Type B pancreatic cell (in vitro differentiated cells): ENCODE data around the gene UGT2B7. TPM values are rescaled to one million over a fixed set of nuclear protein-coding genes. Genes with fewer than 3 reads are reported as not detected.

ENCODE experiments used
- DNase-seq: peaks from one replicate; pipeline ENCODE4 v3.0.0; 2021; ENCODE audit warnings: mixed read lengths; ENCODE audit not compliant: unreplicated experiment; ENCODE audit errors: extremely low spot score
- H3K27ac Mint-ChIP-seq: 2 replicates; pipeline ENCODE4 v1.8.0; 2021; ENCODE audit warnings: mild to moderate bottlenecking, mixed read lengths
- H3K27me3 Mint-ChIP-seq: 2 replicates; pipeline ENCODE4 v1.8.0; 2021; ENCODE audit warnings: mixed read lengths
- H3K36me3 Mint-ChIP-seq: 2 replicates; pipeline ENCODE4 v1.8.0; 2021; ENCODE audit warnings: mixed read lengths
- H3K4me1 Mint-ChIP-seq: one replicate; pipeline ENCODE4 v1.8.0; 2021; ENCODE audit warnings: mixed read lengths; ENCODE audit not compliant: unreplicated experiment
- H3K4me3 Mint-ChIP-seq: 2 replicates; pipeline ENCODE4 v1.8.0; 2021; ENCODE audit warnings: mild to moderate bottlenecking, mixed read lengths
- H3K9me3 Mint-ChIP-seq: 2 replicates; pipeline ENCODE4 v1.8.0; 2021; ENCODE audit warnings: mixed read lengths
- total RNA-seq: library from RNA; stranded (reverse); gene quantifications from 2 replicates; pipeline ENCODE4 v1.2.1, GENCODE V29; 2021; ENCODE audit warnings: low replicate concordance
- TF ChIP-seq, protein P1 (sequence below): fragments of 200-600 bp; sonication (generic); conservative IDR thresholded peaks from 2 replicates; pipeline ENCODE4 v1.5.0; 2021; ENCODE audit warnings: antibody characterized with exemption, mild to moderate bottlenecking

Gene UGT2B7
- total RNA-seq, 1 donor from 2014 or later, result 8.7 TPM

DNA sequence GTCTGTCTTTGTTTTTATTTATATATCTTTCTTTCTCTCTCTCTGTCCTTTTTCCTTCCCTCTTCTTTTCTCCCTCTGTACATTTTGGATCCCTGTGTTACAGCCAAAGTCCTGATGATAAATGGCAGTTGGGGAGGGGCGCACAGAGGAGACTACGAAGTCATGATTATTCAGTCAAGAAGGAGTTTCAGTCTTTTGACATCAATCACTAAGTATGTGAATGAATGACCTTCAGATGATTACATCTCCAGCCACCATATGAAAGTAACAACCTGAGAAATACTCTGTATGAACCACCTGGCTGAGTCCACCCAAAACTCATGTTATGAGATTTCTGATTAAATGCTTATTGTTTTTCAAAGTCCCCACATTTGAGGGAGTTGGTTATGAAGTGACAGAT is 45.0 kb downstream of the UGT2B7 start:
- H3K4me3 Mint-ChIP-seq, result no peak overlapping the region
- TF ChIP-seq, protein P1, sequence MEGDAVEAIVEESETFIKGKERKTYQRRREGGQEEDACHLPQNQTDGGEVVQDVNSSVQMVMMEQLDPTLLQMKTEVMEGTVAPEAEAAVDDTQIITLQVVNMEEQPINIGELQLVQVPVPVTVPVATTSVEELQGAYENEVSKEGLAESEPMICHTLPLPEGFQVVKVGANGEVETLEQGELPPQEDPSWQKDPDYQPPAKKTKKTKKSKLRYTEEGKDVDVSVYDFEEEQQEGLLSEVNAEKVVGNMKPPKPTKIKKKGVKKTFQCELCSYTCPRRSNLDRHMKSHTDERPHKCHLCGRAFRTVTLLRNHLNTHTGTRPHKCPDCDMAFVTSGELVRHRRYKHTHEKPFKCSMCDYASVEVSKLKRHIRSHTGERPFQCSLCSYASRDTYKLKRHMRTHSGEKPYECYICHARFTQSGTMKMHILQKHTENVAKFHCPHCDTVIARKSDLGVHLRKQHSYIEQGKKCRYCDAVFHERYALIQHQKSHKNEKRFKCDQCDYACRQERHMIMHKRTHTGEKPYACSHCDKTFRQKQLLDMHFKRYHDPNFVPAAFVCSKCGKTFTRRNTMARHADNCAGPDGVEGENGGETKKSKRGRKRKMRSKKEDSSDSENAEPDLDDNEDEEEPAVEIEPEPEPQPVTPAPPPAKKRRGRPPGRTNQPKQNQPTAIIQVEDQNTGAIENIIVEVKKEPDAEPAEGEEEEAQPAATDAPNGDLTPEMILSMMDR, result no peak
- no peaks in the 10 kb centered on the region for H3K36me3 Mint-ChIP-seq

DNA sequence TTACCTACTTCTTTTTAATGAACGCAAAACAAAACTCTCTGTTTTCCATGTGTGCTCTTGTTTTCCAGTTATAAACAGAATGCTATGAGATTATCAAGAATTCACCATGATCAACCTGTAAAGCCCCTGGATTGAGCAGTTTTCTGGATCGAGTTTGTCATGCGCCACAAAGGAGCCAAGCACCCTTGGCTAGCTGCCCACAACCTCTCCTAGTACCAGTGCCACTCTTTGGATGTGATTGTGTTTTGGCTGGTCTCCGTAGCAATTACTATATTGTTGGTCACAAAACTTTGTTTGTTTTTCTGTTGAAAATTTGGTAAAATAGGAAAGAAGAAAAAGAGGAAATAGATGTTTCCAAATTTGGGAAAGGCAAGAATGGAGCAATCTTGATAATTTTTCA is 51.1 kb downstream of the UGT2B7 start:
- no peak overlapping the region for H3K4me3 Mint-ChIP-seq
- no peaks in the 10 kb centered on the region for H3K4me1 Mint-ChIP-seq
- no peak for DNase-seq
- TF ChIP-seq, protein P1, result no peak
- H3K27me3 Mint-ChIP-seq, result no peaks in the 10 kb centered on the region
- no peak overlapping the region for H3K27ac Mint-ChIP-seq
- no peaks in the 10 kb centered on the region for H3K36me3 Mint-ChIP-seq
- no peaks in the 10 kb centered on the region for H3K9me3 Mint-ChIP-seq

More for the DNA sequence above, 45.0 kb downstream of the UGT2B7 start:
- no peaks in the 10 kb centered on the region for H3K4me1 Mint-ChIP-seq
- no peaks in the 10 kb centered on the region for H3K9me3 Mint-ChIP-seq
- no peak for DNase-seq
- H3K27ac Mint-ChIP-seq, result no peak overlapping the region
- H3K27me3 Mint-ChIP-seq, result no peaks in the 10 kb centered on the region

DNA sequence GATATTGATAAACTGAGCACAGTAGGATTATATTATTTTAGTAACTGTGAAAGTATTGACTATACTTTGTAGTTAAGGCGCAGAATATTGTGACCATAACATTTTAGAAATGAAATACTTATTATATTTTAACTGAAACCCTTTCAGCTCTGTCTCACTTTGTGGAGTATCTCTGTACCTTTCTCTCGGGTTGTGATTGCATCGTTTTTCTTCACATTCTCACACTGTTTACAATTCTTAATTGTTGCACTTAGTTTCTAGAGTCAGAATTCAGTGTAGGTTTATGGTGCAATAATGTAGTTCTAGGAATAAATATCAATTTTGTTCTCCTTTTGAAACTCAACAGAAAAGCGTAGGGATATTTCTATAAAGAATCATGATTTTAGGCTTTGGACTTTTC is 57.7 kb downstream of the UGT2B7 start:
- Mint-ChIP-seq H3K4me3 (no peak overlapping the region), H3K36me3 (no peaks in the 10 kb centered on the region), H3K27ac (no peak overlapping the region), H3K27me3 (no peaks in the 10 kb centered on the region), H3K4me1 (no peaks in the 10 kb centered on the region), H3K9me3 (no peaks in the 10 kb centered on the region)
- no peak for DNase-seq
- TF ChIP-seq, protein P1, result no peak

DNA sequence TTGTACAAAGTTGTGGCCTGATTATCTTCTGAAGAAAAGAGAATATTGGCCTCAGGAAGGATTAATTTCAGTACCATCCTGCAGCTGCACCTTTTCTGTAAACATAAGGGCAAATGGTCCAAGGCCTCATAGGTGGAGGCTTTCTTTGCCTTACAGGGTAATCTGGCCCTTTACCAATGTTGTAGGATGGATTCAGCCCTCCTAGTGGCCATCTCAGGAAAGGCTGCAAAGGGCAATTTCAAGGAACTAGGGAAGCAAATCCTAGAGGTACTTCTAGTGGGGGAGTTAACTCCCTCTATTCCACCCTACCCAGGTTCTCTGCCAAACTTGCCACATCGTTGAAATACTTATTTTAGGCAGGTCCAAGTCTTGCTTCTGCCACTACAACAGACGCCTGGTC is 60.6 kb downstream of the UGT2B7 start:
- Mint-ChIP-seq H3K9me3 (no peaks in the 10 kb centered on the region), H3K27ac (no peak overlapping the region), H3K4me3 (no peak overlapping the region), H3K4me1 (no peaks in the 10 kb centered on the region), H3K36me3 (no peaks in the 10 kb centered on the region), H3K27me3 (no peaks in the 10 kb centered on the region)
- DNase-seq, result no peak
- TF ChIP-seq, protein P1, result peak; percentile 49

Other genes with a start within 250 kb of the UGT2B7 start
- gene UGT2A3, start 144.7 kb upstream of the UGT2B7 start, total RNA-seq, result 2.5 and 3.5 TPM in 2 replicates
- 0.56 and 1.2 TPM in 2 replicates for gene UGT2B11, start 118.3 kb downstream of the UGT2B7 start, total RNA-seq
- gene UGT2B28, start 184.0 kb downstream of the UGT2B7 start, total RNA-seq, result not detected in 2 replicates